Mucosa of gallbladder (tissue), 1 donor: ENCODE results near the gene TEKT3. TPM values are rescaled to one million over a fixed set of nuclear protein-coding genes. Genes with fewer than 3 reads are reported as not detected.

Experiments used
- DNase-seq: peaks from one replicate; pipeline ENCODE4 v3.0.0-alpha.2; 2020; ENCODE audit warnings: low spot score
- total RNA-seq: library from RNA; stranded (reverse); gene quantifications from one replicate; pipeline ENCODE4 v1.2.1, GENCODE V29; 2021
- donor health status: DM: no; HTN: no; CAD: no.

Gene TEKT3
- 1.2 TPM for total RNA-seq

- DNase-seq, result peak; percentile 85
Measured at GRCh38 chr17:15341385-15341849, at the start of gene TEKT3. Gene TEKT3, minus strand, starts transcription at chr17:15341597. Its CDS starts 10,012 bp downstream, at chr17:15331585.

GRCh38 chr17:15388356-15389041 lies 47.1 kb upstream of the TEKT3 start:
- no peak for DNase-seq

GRCh38 chr17:15386083-15386482 lies 44.7 kb upstream of the TEKT3 start:
- no peak for DNase-seq

DNA sequence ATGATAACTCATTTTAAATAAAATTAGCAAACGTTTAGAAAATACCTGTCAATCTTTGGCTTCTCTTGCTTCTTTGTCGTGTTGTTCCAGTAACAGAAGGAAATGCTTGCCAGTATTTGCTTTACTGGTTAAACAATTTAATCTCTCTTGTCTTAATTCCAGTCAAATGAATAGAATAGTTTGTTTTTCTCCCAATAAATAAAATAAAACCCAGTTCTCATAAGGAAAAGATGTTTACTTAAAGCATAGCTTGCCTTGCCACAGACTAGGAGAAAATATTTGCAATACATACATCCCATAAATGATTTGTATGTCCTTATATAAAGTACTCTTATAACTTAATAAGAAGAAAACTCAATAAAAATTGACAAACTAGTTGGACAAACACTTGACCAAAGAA lies 43.9 kb upstream of the TEKT3 start:
- no peak for DNase-seq

DNA sequence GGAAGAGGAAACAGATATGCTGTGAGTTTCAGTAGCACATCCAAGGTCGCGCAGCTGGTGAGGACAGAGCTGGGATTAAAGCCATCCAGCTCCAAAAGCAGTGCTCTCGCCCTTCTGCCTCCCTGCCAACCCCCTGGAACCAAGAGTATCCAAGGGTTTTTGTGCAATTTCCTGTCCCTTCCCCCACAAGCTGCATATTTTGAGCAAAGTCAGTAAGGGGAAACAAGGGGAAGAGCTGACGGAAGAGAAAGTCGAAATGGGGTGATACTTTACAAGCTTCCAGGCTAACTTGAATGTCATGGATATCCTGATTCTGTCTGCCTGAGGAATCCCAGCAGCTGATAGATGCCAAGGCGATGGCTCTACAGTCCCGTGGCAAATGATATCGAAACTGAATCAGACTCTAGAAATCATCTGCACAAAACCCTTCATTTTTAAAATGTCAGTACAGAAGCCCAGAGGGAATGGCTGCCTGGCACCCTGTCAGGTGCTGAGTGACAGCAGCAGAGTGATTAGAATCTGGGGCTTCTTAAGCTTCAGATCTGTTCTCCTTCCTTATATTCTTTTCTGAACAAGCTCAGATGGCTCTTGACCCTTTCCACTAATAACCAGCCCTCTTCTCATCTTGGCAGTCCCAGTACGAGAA lies 42.9 kb upstream of the TEKT3 start:
- peak; percentile 40 for DNase-seq

GRCh38 chr17:15382914-15383313 lies 41.5 kb upstream of the TEKT3 start:
- no peak for DNase-seq

GRCh38 chr17:15381707-15382106 lies 40.3 kb upstream of the TEKT3 start:
- no peak for DNase-seq

DNA sequence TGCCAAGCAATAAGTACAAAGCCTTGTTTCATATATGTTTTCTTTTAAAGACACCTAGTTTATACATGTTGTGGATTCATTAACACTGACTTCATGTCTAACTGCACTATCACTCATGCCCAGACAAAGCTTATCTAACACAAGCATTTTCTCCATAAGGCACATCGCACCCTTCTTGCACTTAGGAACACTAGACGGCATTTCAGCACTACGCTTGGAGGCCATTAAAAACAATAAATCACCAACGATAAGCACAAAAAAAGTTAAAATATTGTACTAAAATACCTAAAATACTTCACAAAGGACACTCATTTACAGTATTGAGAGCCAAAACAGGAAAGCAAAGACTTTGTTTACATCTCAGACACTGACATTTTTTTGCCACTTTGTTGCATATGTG lies 39.0 kb upstream of the TEKT3 start:
- no peak for DNase-seq

DNA sequence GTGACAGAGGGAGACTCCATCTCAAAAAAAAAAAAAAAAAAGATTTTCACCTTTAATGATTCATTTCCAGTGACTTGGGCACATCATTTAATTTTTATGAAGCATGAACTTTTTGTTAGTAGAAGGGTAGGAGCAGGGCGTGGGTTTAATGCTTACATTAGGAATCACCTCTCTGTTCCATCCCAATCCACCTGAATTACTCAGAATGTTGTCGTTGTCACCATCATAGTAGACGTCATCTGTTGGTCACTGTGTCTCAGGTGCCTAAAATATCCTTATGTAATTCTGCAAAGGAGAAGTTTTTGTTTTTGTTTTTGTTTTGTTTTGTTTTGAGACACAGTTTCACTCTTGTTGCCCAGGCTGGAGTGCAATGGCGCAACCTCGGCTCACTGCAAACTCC lies 38.3 kb upstream of the TEKT3 start:
- no peak for DNase-seq

- no peak for DNase-seq
Measured at GRCh38 chr17:15378243-15378642, 36.8 kb upstream of the TEKT3 start.

DNA sequence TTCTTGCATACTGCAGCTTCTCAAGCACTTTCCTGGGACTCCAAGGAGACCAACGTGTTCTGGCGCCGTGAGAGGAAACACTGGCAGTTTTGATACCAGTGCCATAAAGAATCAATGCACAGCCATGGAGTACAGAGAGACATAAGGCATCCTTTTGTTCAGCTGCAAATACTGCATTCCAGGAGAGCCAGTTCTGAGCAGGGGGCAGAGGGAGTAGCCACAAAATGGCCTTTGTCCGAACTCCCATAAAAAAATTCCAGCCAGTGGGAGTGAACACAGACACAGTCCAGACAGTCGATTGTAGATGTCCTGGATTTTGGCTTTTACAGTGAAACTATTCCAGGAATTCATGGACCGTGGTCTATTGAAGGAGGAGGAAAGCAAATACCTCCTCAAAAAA lies 36.2 kb upstream of the TEKT3 start:
- DNase-seq, result no peak

DNA sequence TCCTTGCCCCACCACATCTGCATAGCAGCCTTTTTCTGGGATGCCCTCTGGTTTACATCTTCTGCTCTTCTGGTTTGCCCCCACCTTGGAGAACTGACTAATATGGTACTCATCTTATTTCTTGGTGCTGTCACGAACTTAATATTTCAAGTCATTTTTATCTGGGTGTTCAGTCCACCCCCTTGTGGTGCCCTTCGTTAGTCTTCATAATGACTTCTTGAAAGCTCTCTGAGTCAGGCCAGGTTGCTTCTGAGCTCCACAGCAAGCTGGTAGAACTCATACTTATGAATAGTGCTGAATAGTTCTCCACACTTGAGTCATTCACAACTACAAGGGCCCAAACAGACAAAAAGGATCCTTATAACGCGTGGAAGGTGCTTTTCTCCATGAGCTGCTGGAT lies 35.8 kb upstream of the TEKT3 start:
- DNase-seq, result no peak

DNA sequence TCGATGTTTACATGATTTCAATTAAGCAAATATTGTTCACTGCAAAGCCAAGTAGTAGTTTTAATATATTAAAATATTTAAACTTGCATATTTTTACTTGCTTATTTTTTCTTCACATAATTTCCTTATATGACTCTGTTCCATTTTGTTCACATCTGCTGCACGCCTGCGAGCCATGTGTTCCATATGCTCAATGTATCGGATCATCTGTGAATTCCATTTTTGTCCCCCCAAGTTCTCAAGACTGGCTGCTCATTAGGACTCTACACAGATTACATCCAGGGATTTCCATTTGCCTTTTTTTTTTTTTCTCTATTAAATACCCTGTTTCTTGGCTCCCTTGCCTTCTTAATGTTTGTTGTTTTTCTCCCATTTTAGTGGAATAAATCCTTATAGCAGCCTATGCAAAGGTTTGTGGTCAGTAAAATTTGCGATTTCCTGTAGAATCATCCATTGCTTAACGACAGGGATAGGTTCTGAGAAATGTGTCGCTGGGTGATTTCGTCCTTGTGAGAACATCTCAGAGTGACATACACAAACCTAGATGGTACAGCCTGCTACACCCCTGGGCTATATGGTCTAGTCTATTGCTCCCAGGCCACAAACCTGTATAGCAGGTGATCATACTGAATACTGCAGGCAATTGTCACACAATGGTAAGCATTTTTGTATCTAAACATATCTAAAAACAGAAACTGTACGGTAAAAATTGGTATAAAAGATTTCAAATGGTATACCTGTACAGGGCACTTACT lies 30.2 kb upstream of the TEKT3 start:
- DNase-seq, result no peak

DNA sequence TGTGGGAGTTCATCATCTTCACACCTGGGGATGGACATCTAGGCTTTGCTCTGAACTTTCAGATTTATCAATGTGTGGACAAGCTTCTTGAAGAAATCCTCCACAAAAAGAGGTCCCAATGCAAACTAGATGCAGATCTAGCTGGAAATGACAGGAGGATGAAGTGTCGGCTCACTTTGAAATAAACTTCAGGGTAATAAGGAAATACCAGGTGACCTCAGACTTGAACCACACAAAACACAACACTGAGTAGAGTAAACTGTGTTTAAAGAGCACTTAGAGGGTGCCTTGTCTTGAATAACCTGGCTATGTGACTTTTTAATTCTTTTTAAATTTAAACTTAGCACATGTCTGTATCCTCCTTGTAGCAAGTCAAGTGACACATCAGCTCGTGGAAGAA lies 27.2 kb upstream of the TEKT3 start:
- DNase-seq, result no peak

GRCh38 chr17:15366026-15366425 lies 24.6 kb upstream of the TEKT3 start:
- DNase-seq, result no peak

DNA sequence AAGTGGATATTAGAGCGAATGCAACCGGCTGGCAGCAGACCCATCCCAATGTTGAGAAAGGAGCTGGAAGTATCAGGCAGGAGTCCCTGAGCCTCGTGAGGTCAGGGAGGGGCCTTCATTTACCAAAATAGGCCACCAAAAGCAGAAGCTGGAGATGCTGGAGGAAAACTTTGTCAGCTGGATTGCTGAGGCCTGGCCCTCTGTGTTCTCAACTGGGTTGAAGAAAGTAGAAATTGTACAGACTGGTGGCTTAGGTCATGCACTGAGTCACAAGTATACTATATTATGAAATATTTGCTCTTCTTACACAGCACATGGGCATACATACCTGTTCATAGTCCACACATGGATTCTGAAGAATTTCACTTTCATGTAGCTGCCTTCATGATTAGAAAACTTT lies 23.2 kb upstream of the TEKT3 start:
- no peak for DNase-seq

GRCh38 chr17:15363702-15364101 lies 22.3 kb upstream of the TEKT3 start:
- no peak for DNase-seq

GRCh38 chr17:15361592-15361991 lies 20.2 kb upstream of the TEKT3 start:
- no peak for DNase-seq

DNA sequence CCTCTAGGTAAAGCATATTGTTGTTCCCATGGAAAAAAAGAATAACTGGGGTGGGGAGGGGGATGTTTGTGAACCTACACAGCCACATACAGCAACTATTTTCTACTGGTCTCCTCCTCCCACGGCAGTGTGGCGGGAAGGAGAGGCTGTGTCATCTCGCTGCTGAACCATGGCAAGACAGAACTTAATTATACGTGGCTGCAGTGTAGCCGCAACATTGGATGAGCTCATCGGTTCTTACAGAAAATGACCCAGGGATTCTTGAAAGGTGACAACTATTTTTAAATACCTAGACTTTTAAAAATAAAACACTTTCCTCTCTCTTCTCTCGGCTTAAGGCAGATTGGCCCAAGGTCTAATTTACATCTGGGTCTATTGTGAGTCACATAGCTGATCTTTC lies 19.8 kb upstream of the TEKT3 start:
- no peak for DNase-seq

DNA sequence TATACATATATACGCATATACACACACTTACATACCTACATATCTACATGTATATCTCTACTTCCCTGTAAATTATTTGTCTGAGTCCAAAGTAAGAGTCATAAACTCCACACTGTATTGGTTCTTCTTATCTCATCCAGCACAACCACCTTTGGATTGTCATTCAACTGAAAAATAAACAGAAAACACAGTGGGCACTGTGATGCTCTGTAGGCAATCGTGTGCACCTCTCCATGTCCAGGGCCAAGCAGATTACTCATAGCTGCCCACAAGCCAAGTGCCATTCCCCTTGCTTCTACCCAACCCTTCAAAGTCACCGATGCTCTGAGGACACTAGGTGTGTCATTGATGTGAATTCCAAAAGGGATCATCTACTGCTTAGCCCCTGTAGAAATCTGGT lies 12.9 kb upstream of the TEKT3 start:
- no peak for DNase-seq

- DNase-seq, result peak; percentile 60
Measured at GRCh38 chr17:15351925-15352324, 10.5 kb upstream of the TEKT3 start.

GRCh38 chr17:15351478-15351840 lies 10.1 kb upstream of the TEKT3 start:
- DNase-seq, result no peak
